NCI-H524 treated with DMSO at 0.1 percent for 48 hours (cell line): ENCODE measurements around the gene NTRK3.
"Not testable (repeated sequence)": the region's sequence is repeated elsewhere in the genome, so short reads cannot be mapped to it uniquely, and the experiment has no call there.

Source experiments
- DNase-seq: peaks from one replicate; lab custom pipeline; 2025; lab: John Stamatoyannopoulos, UW

NTRK3 gene

DNA sequence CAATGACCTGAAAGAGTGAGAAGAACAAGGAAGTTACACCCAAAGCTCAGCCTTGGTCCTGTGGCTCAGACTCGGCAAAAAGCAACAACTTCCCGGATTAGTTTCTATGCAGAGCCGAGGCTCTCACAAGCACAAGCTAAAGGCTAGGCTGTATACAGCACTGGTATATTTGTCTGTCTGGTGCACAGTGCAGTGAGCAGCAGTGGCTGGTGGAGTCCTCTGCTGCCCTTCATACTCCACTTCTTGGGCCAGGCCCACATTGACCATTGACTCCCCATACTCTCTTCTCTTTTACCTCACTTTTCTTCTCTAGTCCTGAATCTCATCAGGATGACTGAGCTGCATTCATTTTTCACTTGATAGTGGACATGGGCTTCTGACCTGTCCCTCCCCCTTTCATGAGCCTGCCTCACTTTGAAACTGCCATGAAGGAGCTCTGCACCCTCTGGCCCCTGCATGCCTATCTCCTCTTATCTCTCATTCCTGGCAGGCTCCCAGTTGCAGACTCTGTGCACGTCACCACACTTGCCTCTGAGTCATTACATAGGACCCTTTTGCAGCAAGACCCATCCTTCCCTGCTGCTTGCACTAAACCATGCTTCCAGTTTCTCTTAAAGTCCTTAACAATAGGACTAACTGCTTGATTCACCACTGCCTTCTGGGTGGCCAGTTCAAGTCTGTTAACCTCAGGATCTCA is 379.3 kb downstream of the NTRK3 start:
- DNase-seq = no peak

DNA sequence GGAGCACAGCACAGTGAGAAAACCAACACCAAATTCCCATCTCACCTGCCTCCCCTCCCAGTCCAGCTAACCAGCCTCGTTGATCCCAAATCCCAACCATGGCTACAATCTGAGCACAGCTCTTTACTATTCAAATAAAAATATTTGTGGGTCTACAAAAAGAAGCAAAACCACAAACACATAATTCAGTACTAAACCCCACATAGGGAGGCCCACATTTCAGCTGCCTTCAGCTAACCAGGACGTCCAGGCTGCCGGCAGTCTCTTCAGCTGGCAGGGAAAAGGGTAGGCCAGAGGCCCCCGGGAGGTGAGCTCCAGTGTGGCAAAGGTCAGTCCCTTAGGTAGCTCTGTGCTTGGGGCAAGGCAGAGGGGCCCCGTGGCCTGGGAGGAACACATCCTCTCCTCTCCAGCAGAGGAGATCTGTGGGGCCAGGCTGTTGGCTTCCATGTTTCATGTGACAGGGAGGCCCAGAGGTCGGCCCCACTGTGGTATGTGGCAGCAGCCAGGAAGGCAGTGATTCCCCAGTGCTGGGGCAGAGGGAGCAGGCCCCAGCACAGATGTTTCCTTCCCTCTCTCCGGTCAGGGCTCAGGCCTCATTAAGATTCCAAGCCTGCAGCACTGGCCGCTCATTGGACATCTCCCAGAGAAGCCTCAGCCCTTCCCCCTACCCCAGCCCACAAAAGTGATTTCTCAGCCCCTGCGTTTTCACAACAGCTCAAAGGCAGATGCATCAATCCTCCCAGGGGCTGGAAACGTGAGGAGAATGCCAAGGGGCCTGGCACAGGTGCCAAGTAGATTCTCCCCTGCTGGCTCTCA is 381.4 kb downstream of the NTRK3 start:
- peak; percentile 5 for DNase-seq

DNA sequence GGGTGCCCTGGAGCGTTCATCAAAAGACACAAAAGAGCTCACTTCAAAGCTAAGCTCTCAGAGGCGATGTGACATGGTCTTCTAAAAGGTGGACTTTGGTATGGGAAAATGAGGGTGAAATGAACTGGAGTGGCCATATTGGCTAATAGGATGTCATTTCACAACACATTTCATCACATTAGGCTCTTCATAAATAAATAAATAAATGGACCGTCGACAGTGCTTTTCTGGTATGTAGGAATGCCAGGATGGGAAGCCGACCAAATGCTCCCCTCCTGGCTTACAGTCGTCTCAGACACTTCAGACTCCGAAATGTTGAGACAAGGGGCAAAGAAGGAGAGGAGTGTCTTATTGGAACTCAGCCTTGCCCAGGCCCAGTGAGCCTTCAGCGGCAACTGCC is 383.0 kb downstream of the NTRK3 start:
- no peak for DNase-seq

DNA sequence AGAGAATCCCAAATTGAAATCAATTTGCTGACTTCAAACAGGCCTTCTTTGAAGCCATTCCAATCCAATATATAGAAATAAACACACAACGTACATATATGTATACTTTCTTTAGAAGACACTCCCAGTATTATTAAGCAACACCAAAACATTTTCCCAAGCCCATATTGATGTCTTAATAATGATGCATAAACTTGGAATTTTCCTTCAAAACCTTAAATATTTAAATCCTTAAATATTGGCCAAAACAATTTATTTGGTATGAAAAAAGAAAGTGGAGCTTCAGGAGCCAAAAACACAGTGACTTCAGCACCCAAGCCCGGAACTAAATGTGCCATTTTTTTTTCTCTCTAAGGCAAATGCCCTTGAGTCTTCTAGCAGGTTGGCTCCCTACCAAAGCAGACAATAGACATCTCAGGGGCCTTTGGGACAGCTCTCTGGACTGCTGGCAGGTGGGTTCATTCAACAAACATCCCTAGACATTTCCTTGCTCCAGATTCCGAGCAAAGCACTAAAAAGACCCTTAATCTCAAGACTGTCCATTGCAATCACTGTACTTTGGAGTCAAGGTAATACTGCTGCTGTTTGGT is 384.7 kb downstream of the NTRK3 start:
- no peak for DNase-seq

DNA sequence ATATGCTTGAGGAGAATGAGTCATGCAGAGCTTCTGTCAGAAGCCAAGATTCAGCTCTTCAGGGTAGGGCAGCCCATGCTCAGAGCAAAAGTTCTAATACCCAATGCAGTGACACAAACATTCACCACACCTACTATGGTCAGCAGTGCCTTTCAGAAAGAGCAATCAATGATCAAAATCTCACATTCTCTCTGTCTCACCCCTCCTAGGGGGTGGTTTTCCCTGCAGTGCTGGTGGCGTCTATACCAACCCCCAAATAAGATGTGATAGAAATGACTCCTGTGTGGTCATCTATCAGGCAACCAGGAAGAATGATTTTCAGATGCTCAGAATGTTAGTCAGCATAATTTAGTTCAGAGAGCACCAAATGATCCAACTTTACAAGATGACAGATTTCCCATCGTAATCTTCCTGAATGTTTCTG is 385.3 kb downstream of the NTRK3 start:
- no peak for DNase-seq

DNA sequence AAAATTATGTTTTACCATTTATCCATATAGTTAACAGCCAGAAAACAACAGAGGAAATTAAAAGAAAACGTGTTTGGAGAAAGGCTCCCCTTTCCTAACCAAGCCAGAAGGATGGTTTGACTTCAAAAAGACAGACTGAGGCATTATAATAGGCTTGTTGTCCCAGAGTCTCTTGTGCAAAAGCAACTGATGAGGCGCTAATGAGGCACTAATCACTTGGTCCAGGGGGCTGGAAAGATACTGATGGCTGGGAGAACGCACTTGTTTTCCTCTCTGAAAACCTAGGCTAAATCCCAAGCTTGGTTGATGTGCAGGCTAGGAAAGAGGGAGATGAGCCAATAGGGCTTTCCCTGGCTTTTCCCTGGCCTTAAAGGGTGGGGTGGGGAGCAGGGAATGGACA is 389.6 kb downstream of the NTRK3 start:
- no peak for DNase-seq

DNA sequence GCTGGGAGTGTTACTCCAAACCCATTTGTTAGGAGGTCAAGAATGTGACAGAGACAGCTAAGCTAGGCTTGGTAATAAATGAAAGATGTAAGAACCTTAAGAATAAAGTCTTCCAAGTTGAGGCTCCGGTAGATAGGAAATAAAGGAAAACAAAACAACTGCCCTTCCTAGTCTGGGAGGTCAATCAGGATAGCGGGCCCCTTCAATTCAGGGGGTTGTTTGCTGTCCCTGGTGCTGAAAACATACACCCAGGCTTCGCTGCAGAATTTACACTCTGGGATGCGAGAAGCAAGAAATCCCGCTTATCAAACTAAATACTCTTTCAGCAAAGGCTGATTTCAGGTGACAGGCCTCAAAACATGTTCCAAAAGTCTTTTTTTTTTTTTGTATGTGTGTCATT is 393.4 kb downstream of the NTRK3 start:
- DNase-seq = no peak

DNA sequence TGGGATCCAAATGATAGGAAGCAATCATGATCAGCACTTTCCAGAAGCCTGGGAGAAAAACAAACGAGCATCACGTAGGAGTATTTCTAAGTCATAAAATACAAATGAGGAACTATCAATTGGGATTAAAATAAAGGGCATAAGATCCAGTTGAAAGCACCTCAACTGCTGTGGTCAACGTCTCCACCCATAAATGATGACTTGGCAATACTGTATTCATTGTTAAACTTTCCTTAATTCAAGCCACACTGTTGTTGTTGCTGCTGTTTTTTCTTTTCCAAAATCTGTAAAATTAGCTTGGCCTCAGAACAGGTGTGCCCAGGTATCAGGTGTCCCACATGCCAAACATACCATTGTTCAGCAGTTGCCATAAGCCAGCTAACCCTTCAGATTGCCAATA is 395.8 kb downstream of the NTRK3 start:
- DNase-seq = no peak

DNA sequence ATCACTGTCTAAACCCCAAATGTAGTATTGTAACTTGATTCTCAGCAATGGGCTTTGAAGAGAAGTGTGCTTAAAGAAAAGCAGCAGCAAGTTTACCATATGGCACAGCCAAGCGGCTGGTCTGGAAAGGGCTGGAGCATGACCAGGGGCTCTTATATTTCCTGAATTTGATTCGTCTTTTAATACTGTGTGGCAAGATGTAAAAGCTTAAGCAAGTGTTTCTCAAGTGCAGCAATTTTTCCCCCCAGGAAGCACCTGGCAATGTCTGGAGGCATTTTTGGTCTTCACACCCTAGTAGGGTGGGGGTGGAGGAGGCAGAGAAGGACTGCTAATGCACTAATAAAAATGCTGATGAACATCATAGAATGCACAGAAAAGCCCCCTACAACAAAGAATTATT is 397.9 kb downstream of the NTRK3 start:
- peak; percentile 54 for DNase-seq

DNA sequence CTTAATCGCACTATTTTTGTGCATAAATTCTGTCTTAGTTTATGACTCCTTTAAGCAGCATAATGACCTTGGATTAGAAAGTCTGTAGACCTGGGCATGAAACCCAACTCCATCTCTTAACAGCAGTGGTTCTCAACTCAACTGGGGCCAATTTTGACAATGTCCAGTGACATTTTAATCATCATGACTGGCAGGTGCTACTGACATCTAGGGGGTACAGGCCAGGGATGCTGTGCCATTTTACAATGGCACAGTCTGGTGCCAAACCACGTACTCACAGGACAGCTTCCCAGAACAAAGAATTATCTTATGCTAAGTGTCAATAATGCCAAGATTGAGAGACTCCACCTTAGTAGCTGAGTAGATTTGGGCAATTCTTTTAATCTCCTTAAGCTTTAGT is 405.0 kb downstream of the NTRK3 start:
- DNase-seq = no peak

DNA sequence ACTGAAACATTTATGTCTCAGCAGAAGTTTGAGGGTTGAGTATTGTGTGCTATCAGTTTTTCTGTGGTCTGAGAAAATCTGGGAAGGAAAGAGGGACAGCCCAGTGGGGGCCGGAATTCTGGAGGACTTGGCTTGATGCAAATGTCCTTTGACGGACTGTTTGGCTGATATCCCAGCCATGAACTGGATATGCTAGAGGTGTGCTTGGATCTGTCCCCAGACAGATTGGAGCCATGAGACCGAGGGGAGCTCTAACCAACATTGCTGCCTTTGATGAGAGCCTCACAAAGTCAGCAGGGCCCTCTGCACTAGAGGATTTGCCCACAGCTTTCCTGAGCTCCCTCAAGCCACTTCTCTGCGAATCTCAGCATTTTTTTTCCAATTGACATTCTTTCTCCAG is 405.6 kb downstream of the NTRK3 start:
- DNase-seq = no peak

DNA sequence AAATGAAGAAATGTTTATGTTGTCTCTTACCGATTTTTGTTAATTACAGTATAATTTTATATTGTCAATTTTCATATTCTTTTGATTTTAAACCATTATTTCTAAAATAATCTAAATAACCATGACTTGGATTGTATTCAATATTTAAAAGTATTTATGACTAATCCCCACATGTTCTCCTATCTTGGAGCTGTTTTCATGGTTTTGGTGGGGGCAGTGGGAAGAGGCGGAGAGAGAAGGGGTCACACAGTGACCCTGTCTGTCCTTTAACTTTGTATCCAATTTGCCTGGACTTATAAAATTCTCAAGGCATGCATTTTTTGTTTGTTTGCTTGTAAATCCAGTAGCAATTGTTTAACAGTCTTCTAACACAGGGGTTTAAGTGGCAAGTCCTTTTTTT is 407.4 kb downstream of the NTRK3 start:
- no peak for DNase-seq

DNA sequence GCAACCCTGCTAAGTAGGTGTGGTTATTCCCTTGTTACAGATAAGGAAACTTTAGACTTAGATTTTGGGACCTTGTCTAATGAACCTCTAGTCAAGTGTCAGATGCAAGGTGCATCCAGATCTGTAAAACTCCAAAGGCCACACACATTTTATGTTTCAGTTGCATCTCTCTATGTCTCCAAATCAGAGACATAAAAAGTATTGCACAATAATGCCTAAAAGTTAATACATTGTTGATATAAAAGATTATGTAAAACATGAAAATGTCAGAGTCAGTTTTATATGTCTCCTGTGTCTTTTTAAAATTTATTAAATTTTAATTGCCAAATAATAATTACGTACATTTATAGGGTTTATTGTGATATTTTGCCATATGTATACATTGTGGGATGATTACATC is 408.5 kb downstream of the NTRK3 start:
- no peak for DNase-seq

DNA sequence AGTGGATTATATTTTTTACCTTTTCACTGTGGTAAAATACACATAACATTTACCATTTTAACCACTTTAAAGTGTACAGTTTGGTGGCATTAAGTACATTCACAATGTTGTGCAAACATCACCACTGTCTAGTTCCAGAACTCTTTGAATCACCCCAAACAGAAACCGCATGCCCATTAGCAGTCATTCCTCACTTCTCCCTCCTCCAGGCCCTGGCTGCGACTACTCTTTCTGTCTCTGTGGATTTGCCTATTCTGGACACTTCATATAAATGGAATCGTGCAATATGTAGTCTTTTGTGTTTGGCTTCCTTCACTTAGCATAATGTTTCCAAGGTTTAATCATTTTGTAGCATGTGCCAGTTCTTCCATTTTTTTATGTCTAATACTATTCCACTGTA is 409.8 kb downstream of the NTRK3 start:
- DNase-seq = no peak

DNA sequence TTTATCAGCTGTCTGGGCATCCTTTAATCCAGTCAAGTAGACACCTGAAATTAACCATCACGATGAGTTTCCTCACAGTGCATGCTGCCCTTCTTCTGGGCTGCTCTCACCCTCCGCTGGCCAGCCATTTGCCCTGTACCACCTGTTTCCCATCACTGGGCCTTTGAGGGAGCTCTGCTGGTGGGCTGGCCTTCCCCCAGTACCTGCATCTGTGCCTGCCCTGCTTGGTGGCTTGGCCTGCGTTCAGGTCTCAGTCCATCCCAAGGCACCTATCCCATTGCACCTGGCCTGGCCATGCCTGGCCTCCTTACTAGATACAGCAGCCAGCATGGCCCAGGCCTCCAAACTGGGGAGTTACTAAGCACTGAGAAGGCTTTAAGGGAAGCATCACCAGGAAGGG is 413.2 kb downstream of the NTRK3 start:
- DNase-seq = no peak

DNA sequence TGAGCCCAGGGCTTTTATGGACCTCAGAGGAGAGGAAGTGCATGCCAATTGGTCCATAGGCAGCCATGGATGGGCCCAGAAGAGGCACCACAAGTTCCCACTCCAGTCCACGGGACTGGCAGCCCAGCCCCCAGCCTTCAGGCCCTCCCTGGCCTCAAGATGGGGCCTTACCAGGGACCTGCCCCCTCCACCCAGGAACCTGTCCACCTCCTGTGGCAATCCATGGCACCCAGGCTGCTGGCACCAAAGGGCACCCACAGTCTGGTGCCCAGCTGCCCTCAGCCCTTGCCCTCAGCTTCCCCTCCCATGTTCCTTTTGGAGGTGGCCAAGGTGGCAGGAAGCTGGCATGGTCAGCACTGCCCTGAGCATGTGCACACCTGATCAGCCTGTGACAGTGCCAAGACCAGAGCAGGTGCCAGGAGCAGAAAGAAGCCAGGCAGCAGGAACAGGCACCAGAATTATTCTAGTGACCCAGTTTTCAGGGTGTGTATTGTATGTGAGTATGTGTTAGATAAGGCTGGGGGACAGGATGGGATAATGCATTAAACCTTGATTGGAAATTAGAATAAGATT is 415.0 kb downstream of the NTRK3 start:
- no peak for DNase-seq

DNA sequence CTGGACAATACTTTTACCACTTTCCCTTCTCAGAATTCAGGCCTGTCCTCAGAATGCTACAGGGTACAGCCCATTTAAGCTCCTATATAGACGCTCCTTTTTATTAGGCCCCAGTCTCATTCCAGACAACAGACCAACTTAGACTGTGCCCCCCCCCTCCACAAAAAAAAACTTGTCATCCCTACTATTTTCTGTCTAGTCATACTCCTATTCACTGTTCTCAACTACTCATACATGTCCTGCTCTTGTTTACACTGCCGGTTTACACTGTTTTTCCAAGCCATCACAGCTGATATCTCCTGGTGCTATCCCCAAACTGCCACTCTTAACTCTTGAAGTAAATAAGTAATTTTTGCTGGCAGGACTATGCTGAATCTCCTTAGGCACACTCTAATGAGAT is 420.7 kb downstream of the NTRK3 start:
- not testable (repeated sequence) for DNase-seq

DNA sequence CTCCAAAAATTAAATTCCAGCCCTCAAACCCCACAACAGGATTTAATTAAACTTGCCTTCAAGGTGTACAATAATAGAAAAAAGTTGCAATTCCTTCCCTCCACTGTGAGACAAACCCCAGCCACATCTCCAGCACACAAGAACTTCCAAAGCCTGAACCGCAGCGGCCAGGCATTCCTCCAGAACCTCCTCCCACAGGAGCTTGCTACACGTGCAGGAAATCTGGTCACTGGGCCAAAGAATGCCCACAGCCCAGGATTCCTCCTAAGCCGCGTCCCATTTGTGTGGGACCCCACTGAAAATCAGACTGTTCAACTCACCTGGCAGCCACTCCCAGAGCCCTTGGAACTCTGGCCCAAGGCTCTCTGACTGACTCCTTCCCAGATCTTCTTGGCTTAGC is 423.2 kb downstream of the NTRK3 start:
- not testable (repeated sequence) for DNase-seq

DNA sequence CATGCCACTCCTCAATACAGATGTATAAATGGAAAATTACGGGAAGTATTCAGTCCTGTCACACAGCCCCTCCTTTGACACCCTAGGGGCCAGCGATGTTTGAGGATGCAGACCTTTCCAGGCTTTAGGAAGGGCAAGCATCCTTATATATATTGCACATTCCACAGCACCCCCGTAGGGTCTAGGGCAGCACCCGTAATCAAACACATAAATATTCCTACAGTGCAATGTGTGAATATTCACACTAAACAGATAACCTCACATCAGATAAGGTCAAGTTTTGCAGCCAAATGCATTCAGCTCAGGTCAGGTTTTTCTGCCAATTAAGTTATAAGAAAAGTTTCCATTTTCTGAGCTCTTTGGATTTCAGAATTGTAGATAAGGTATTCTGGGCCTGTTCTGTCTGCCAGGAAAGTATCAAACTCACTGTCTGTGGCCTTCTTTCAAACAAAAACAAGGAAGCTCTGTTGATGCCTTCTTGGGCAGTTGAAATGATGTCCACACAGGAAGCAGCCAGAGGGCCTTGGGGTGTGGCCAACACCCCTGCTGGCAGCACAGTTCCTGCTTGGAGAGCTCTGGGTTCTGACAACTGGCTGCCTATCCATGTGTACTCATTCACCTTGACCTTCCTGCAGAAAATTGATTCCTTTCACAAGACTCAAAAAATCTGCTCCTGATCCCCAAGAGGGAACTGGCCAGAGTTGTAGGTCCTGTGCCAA is 427.0 kb downstream of the NTRK3 start:
- DNase-seq = no peak

DNA sequence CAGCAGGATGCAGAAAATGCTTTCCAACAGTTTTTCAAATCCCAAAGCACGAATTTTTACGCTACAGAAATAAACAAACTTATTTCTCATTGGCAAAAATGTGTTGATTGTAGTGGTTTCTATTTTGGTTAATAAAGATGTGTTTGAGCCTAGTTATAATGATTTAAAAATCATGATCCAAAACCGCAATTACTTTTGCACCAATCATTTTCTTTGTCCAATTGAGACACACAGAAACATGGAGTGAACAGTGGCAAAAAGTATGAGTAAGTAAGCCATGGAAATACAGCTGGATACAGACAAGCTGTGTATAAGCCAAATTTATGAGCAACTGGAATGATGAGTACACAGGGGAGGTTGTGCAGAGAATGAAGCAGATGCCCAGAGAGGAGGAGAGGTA is 427.9 kb downstream of the NTRK3 start:
- no peak for DNase-seq

DNA sequence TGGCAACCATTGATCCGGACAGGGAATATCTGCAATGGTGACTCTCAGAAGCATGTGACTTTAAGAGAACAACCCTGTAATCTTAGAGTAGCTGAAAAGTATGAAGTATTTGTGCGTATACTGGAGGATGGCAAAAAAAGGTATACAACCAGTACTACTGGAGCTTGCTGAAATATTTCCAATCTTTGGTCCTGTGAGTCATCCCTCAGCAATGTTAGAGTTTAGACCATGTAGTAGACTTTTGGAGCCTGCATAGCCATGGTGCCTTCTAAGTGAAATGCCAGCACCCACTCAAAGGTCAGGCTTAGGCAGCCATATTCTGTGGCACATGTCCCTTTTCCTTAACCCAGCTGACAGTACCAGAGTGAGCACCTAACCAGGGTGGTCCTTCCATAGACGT is 429.4 kb downstream of the NTRK3 start:
- no peak for DNase-seq

DNA sequence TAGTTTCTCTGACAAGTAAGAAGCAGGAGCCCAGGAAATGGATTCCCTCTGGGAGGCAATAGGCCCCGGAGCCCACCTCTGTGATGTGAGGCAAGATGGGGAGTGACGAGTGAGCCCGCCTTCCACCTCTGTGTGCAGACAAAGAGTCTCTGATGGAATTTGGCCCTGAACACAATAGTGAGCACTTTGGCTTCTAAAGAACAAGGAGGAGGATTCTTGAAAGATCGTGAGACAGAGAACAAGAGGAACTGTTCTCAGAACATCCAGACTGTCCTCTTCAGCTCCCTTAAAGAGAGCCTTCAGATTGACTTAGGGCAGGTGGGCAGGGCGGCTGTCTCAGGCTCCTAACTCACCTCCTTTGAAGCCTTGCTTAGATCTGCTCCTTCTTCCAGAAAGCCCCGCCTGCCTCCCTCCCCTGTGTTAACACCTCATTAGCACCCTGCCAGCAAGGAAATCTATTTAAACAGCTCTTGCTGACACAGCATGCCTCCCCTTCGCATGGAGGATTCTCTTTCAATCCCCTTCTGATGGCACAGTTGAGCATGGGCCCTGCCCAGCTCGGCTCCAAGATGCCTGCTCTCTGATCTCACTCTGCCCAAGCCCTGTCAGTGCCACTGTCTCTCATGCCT is 430.3 kb downstream of the NTRK3 start:
- no peak for DNase-seq
